PC-9 (cell line): ENCODE data around the gene PDE8A.

Source experiments
- CTCF ChIP-seq: fragments of 200-600 bp; sonication (generic); conservative IDR thresholded peaks from 2 replicates; pipeline ENCODE4 v1.6.1; 2017; ENCODE audit warnings: mixed run types, antibody characterized with exemption, mild to moderate bottlenecking, moderate library complexity
- EZH2 ChIP-seq: fragments of 200-600 bp; sonication (generic); IDR thresholded peaks from 2 replicates; pipeline ENCODE4 v1.8.0; 2017; ENCODE audit warnings: antibody characterized with exemption, low read depth

GRCh38 chr15:85100186-85100937, 118.7 kb downstream of the PDE8A start:
- TF ChIP-seq EZH2 (no peak), CTCF (no peak)
